Left ventricle myocardium inferior (tissue), 1 donor: ENCODE measurements around the gene CDS1. TPM values are rescaled to one million over a fixed set of nuclear protein-coding genes. Genes with fewer than 3 reads are reported as not detected.

Experiments
- DNase-seq: peaks from one replicate; pipeline ENCODE4 v3.0.0-alpha.2; 2020
- H3K27ac ChIP-seq: fragments of 200-600 bp; replicated peaks from 2 replicates; pipeline ENCODE4 v1.8.0; 2021
- H3K27me3 ChIP-seq: fragments of 200-600 bp; 2 replicates; pipeline ENCODE4 v1.8.0; 2021; ENCODE audit warnings: low read depth
- H3K36me3 ChIP-seq: fragments of 200-600 bp; 2 replicates; pipeline ENCODE4 v1.8.0; 2021
- H3K4me1 ChIP-seq: fragments of 200-600 bp; 2 replicates; pipeline ENCODE4 v1.8.0; 2021
- H3K4me3 ChIP-seq: fragments of 200-600 bp; 2 replicates; pipeline ENCODE4 v1.8.0; 2021; ENCODE audit warnings: mild to moderate bottlenecking, moderate library complexity
- H3K9me3 ChIP-seq: fragments of 200-600 bp; replicated peaks from 2 replicates; pipeline ENCODE4 v1.8.0; 2021
- CTCF ChIP-seq: fragments of 200-600 bp; IDR thresholded peaks from 2 replicates; pipeline ENCODE4 v1.8.0; 2021; ENCODE audit warnings: antibody characterized with exemption, mild to moderate bottlenecking, borderline replicate concordance
- intact Hi-C: fragments of 100-400 bp; cut with micrococcal nuclease; formaldehyde crosslinking; loops from one replicate; pipeline ENCODE4 v1.11.0; 2022
- total RNA-seq: library from RNA; stranded (reverse); fragmentation: NEBNext Ultra II Directional; extraction: Animal tissue kit (Norgen Biotek cat#: 25700); gene quantifications from one replicate; pipeline ENCODE4 v1.2.1, GENCODE V29; 2021
- donor health status: DM: no; HTN: yes; CAD: no; lungs with severe emphysema.

The CDS1 gene
- total RNA-seq, 1 donor from 2014 or later, result 1.3 TPM

GRCh38 chr4:84614891-84615290 is 32.0 kb downstream of the CDS1 start:
- Histone ChIP-seq H3K4me1 (no peaks in the 10 kb centered on the region), H3K36me3 (no peaks in the 10 kb centered on the region), H3K27ac (no peak overlapping the region), H3K4me3 (no peak overlapping the region), H3K9me3 (no peaks in the 10 kb centered on the region), H3K27me3 (peaks cover 2% of the 10 kb centered on the region)
- DNase-seq, result no peak
- intact Hi-C loops, result no loop called here
- TF ChIP-seq CTCF, result no peak

GRCh38 chr4:84615355-84615754 is 32.4 kb downstream of the CDS1 start:
- no peaks in the 10 kb centered on the region for H3K36me3 ChIP-seq
- no peak overlapping the region for H3K4me3 ChIP-seq
- no peaks in the 10 kb centered on the region for H3K9me3 ChIP-seq
- TF ChIP-seq CTCF, result no peak
- H3K27ac ChIP-seq, result no peak overlapping the region
- no peaks in the 10 kb centered on the region for H3K27me3 ChIP-seq
- no peaks in the 10 kb centered on the region for H3K4me1 ChIP-seq
- no peak for DNase-seq
- intact Hi-C loops, result no loop called here

- H3K27me3 ChIP-seq, result no peaks in the 10 kb centered on the region
- no peak for DNase-seq
- H3K36me3 ChIP-seq, result no peaks in the 10 kb centered on the region
- H3K27ac ChIP-seq, result no peak overlapping the region
- H3K9me3 ChIP-seq, result no peaks in the 10 kb centered on the region
- H3K4me1 ChIP-seq, result no peaks in the 10 kb centered on the region
- no peak overlapping the region for H3K4me3 ChIP-seq
- TF ChIP-seq CTCF, result no peak
- intact Hi-C loops, result no loop called here
Measured at GRCh38 chr4:84622959-84623358, 40.0 kb downstream of the CDS1 start.

GRCh38 chr4:84623661-84624060 is 40.7 kb downstream of the CDS1 start:
- Histone ChIP-seq H3K27me3 (no peaks in the 10 kb centered on the region), H3K4me1 (no peaks in the 10 kb centered on the region), H3K27ac (no peak overlapping the region), H3K36me3 (no peaks in the 10 kb centered on the region), H3K4me3 (no peak overlapping the region), H3K9me3 (no peaks in the 10 kb centered on the region)
- TF ChIP-seq CTCF, result no peak
- DNase-seq, result no peak
- intact Hi-C loops, result no loop called here

- Histone ChIP-seq H3K36me3 (no peaks in the 10 kb centered on the region), H3K27me3 (no peaks in the 10 kb centered on the region), H3K27ac (no peak overlapping the region), H3K4me1 (no peaks in the 10 kb centered on the region), H3K4me3 (no peak overlapping the region), H3K9me3 (no peaks in the 10 kb centered on the region)
- TF ChIP-seq CTCF, result no peak
- no peak for DNase-seq
- intact Hi-C loops, result no loop called here
Measured at GRCh38 chr4:84626673-84627072, 43.7 kb downstream of the CDS1 start.

GRCh38 chr4:84631573-84631972 is 48.6 kb downstream of the CDS1 start:
- Histone ChIP-seq H3K27ac (no peak overlapping the region), H3K36me3 (no peaks in the 10 kb centered on the region), H3K27me3 (no peaks in the 10 kb centered on the region), H3K4me1 (no peaks in the 10 kb centered on the region), H3K4me3 (no peak overlapping the region), H3K9me3 (no peaks in the 10 kb centered on the region)
- no peak for DNase-seq
- intact Hi-C loops, result no loop called here
- no peak for TF ChIP-seq CTCF
